ENCODE results near the gene TIGD2.

DNA sequence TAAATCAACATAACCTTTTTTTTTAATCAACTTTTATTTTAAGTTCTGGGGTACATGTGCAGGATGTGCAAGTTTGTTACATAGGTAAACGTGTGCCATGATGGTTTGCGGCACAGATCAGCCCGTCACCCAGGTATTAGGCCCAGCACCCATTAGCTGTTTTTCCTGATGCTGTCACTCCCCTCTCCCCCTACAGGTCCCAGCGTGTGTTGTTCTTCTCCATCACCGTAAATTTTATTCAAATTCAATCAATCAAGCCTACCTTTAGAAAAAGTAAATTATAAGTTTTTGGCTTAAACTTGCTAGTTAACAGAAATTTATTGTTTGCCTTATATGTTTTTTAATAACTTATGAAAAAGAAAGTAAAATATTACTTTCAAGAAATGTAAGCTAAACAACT is 25.9 kb downstream of the TIGD2 start:
- TF ChIP-seq POLR2A (IDR thresholded peaks at IDR 0.05; ENCODE audit: low read depth, low read length) (no peak), POLR2AphosphoS5 (IDR thresholded peaks at IDR 0.05; ENCODE audit: low read depth, low read length) (no peak), TAF1 (IDR thresholded peaks at IDR 0.05; ENCODE audit: borderline replicate concordance, low read depth, low read length) (no peak)

Data from GM12892 (cell line).